H9 (cell line): ENCODE results near the gene TMEM161A. TPM values are rescaled to one million over a fixed set of nuclear protein-coding genes. Genes with fewer than 3 reads are reported as not detected.

Source experiments
- DNase-seq: peaks from one replicate; pipeline ENCODE4 v3.0.0-alpha.2; 2017
- H2AFZ ChIP-seq: one replicate; pipeline ENCODE4 v1.6.1; 2013; ENCODE audit warnings: mild to moderate bottlenecking, low read length, control low read depth, moderate library complexity
- H2AK5ac ChIP-seq: 2 replicates; pipeline ENCODE4 v1.6.1; 2013; ENCODE audit warnings: low read length, control low read depth, mixed read lengths; ENCODE audit not compliant: insufficient read length
- H2BK120ac ChIP-seq: one replicate; pipeline ENCODE4 v1.6.1; 2013; ENCODE audit warnings: low read depth, mild to moderate bottlenecking, low read length, control low read depth, inconsistent platforms; ENCODE audit not compliant: poor library complexity, severe bottlenecking
- H2BK12ac ChIP-seq: 2 replicates; pipeline ENCODE4 v1.6.1; 2013; ENCODE audit warnings: low read length, control low read depth, mixed read lengths, low read depth; ENCODE audit not compliant: insufficient read length
- H2BK15ac ChIP-seq: 2 replicates; pipeline ENCODE4 v1.6.1; 2013; ENCODE audit warnings: low read depth, low read length, control low read depth
- H2BK20ac ChIP-seq: one replicate; pipeline ENCODE4 v1.6.1; 2013; ENCODE audit warnings: low read depth, mild to moderate bottlenecking, low read length, control low read depth, inconsistent platforms; ENCODE audit not compliant: poor library complexity, severe bottlenecking
- H2BK5ac ChIP-seq: 2 replicates; pipeline ENCODE4 v1.6.1; 2013; ENCODE audit warnings: low read length, control low read depth, mixed read lengths; ENCODE audit not compliant: insufficient read length
- H3K14ac ChIP-seq: 2 replicates; pipeline ENCODE4 v1.6.1; 2013; ENCODE audit warnings: low read length, control low read depth; ENCODE audit not compliant: insufficient read depth
- H3K18ac ChIP-seq: 2 replicates; pipeline ENCODE4 v1.6.1; 2013; ENCODE audit warnings: low read depth, mild to moderate bottlenecking, mixed read lengths, low read length, control low read depth; ENCODE audit not compliant: insufficient read length
- H3K23ac ChIP-seq: 2 replicates; pipeline ENCODE4 v1.6.1; 2013; ENCODE audit warnings: low read length, control low read depth, mixed read lengths, low read depth; ENCODE audit not compliant: insufficient read length
- H3K23me2 ChIP-seq: 2 replicates; pipeline ENCODE4 v1.6.1; 2013; ENCODE audit warnings: low read depth, mild to moderate bottlenecking, mixed read lengths, low read length, control low read depth; ENCODE audit not compliant: insufficient read length, poor library complexity, severe bottlenecking
- H3K27ac ChIP-seq: 2 replicates; pipeline ENCODE4 v1.5.1; 2013; ENCODE audit warnings: low read length, control low read depth, mixed read lengths, low read depth; ENCODE audit not compliant: insufficient read length
- H3K27me3 ChIP-seq: 2 replicates; pipeline ENCODE4 v1.6.1; 2013; ENCODE audit warnings: low read length, control low read depth, inconsistent platforms; ENCODE audit not compliant: insufficient read depth
- H3K4ac ChIP-seq: 2 replicates; pipeline ENCODE4 v1.6.1; 2013; ENCODE audit warnings: low read depth, mild to moderate bottlenecking, control low read depth, inconsistent platforms, low read length, moderate library complexity
- H3K4me1 ChIP-seq: 2 replicates; pipeline ENCODE4 v1.6.1; 2013; ENCODE audit warnings: low read length, control low read depth, inconsistent platforms; ENCODE audit not compliant: insufficient read depth
- H3K4me2 ChIP-seq: 2 replicates; pipeline ENCODE4 v1.6.1; 2013; ENCODE audit warnings: low read length, control low read depth, mixed read lengths; ENCODE audit not compliant: insufficient read length, insufficient read depth
- H3K56ac ChIP-seq: 2 replicates; pipeline ENCODE4 v1.6.1; 2013; ENCODE audit warnings: low read depth, mild to moderate bottlenecking, mixed read lengths, low read length, control low read depth; ENCODE audit not compliant: insufficient read length
- H3K79me1 ChIP-seq: 2 replicates; pipeline ENCODE4 v1.6.1; 2013; ENCODE audit warnings: low read depth, mild to moderate bottlenecking, moderate library complexity, low read length, control low read depth, inconsistent platforms; ENCODE audit not compliant: insufficient read depth, poor library complexity, severe bottlenecking
- H3K79me2 ChIP-seq: 2 replicates; pipeline ENCODE4 v1.6.1; 2013; ENCODE audit warnings: low read length, control low read depth, inconsistent platforms; ENCODE audit not compliant: insufficient read depth
- H3K9ac ChIP-seq: 2 replicates; pipeline ENCODE4 v1.6.1; 2013; ENCODE audit warnings: low read length, control low read depth, mixed read lengths; ENCODE audit not compliant: insufficient read length; ENCODE audit errors: extremely low read depth
- H3K9me3 ChIP-seq: one replicate; pipeline ENCODE4 v1.6.1; 2013; ENCODE audit warnings: low read depth, low read length, inconsistent platforms; ENCODE audit not compliant: control insufficient read depth
- H3T11ph ChIP-seq: one replicate; pipeline ENCODE4 v1.6.1; 2013; ENCODE audit warnings: mild to moderate bottlenecking, low read length, control low read depth, inconsistent platforms
- H4K20me1 ChIP-seq: one replicate; pipeline ENCODE4 v1.6.1; 2013; ENCODE audit not compliant: control insufficient read depth, insufficient read length, insufficient read depth
- H4K5ac ChIP-seq: 2 replicates; pipeline ENCODE4 v1.6.1; 2013; ENCODE audit warnings: low read depth, mild to moderate bottlenecking, mixed read lengths, low read length, control low read depth; ENCODE audit not compliant: insufficient read length
- H4K8ac ChIP-seq: replicated peaks from 2 replicates; pipeline ENCODE4 v1.6.1; 2013; ENCODE audit warnings: low read length, control low read depth, mixed read lengths, low read depth; ENCODE audit not compliant: insufficient read length
- H4K91ac ChIP-seq: 2 replicates; pipeline ENCODE4 v1.6.1; 2013; ENCODE audit warnings: low read depth, mild to moderate bottlenecking, moderate library complexity, mixed read lengths, low read length, control low read depth; ENCODE audit not compliant: insufficient read length
- H3K27ac Mint-ChIP-seq, 3 experiments: 2 replicates in 2 of 3; 3 replicates in 1 of 3; pipeline ENCODE4 v1.8.0; 2020 to 2021; ENCODE audit warnings: mixed read lengths in 3 of 3, mild to moderate bottlenecking in 1 of 3, moderate library complexity in 1 of 3
- H3K27me3 Mint-ChIP-seq: 2 replicates; pipeline ENCODE4 v1.8.0; 2021; ENCODE audit warnings: low read depth, mild to moderate bottlenecking, moderate library complexity, mixed read lengths
- H3K36me3 Mint-ChIP-seq, 3 experiments: 2 replicates in 2 of 3; 3 replicates in 1 of 3; pipeline ENCODE4 v1.8.0; 2020 to 2021; ENCODE audit warnings: low read depth in 3 of 3, mixed read lengths in 3 of 3; ENCODE audit not compliant: insufficient read depth in 1 of 3
- H3K4me1 Mint-ChIP-seq, 2 experiments: 2 replicates each; pipeline ENCODE4 v1.8.0; 2020; ENCODE audit warnings: mixed read lengths in 2 of 2
- H3K4me3 Mint-ChIP-seq, 2 experiments: 2 replicates in 1 of 2; 3 replicates in 1 of 2; pipeline ENCODE4 v1.8.0; 2020 to 2021; ENCODE audit warnings: mild to moderate bottlenecking in 2 of 2, mixed read lengths in 2 of 2, moderate library complexity in 1 of 2
- H3K9me3 Mint-ChIP-seq, 2 experiments: 2 replicates in 1 of 2; 3 replicates in 1 of 2; pipeline ENCODE4 v1.8.0; 2020; ENCODE audit warnings: mild to moderate bottlenecking in 2 of 2, mixed read lengths in 2 of 2, moderate library complexity in 1 of 2
- WGBS: extraction: QIAGEN DNeasy Blood & Tissue Kit; methylation state at CpG from one replicate; pipeline ENCODE4 v1.1.7; 2013; ENCODE audit warnings: missing lambda C conversion rate, low lambda C conversion rate, mixed read lengths; ENCODE audit not compliant: insufficient read length; ENCODE audit errors: extremely low coverage; 5-methylcytosine and 5-hydroxymethylcytosine counted together
- total RNA-seq: library from RNA; stranded (reverse); gene quantifications from 2 replicates; pipeline ENCODE4 v1.2.1, GENCODE V29; 2021
- TF ChIP-seq, protein P1 (sequence below): fragments of 200-600 bp; sonication (generic); conservative IDR thresholded peaks from 3 replicates; pipeline ENCODE4 v1.8.0; 2021; ENCODE audit warnings: antibody characterized with exemption, mild to moderate bottlenecking

Gene TMEM161A
- total RNA-seq, 1 experiment from 2014 or later = 40.9 TPM

- Histone ChIP-seq H2AK5ac (no peak overlapping the region), H3K4me2 (no peak overlapping the region), H3K79me1 (no peaks in the 10 kb centered on the region), H3K18ac (no peak overlapping the region), H2AFZ (no peak overlapping the region), H3K56ac (no peak overlapping the region), H3K23ac (no peak overlapping the region), H3T11ph (no peak overlapping the region), H2BK5ac (no peak overlapping the region), H3K27me3 (no peaks in the 10 kb centered on the region), H3K9me3 (no peaks in the 10 kb centered on the region), H4K20me1 (no peaks in the 10 kb centered on the region), H3K4me1 (no peaks in the 10 kb centered on the region), H3K4ac (no peak overlapping the region), H2BK120ac (no peak overlapping the region), H4K91ac (no peak overlapping the region), H3K27ac (no peak overlapping the region), H3K23me2 (no peaks in the 10 kb centered on the region), H2BK15ac (no peak overlapping the region), H2BK20ac (no peak overlapping the region), H4K5ac (no peak overlapping the region), H4K8ac (no peak overlapping the region), H2BK12ac (no peak overlapping the region), H3K9ac (no peak overlapping the region), H3K14ac (no peak overlapping the region), H3K79me2 (no peaks in the 10 kb centered on the region)
- no peak overlapping the region for H3K4me3 Mint-ChIP-seq
- no peaks in the 10 kb centered on the region for H3K36me3 Mint-ChIP-seq
- no peaks in the 10 kb centered on the region; a peak in 1 of 5 replicates for H3K9me3 Mint-ChIP-seq
- TF ChIP-seq, protein P1, sequence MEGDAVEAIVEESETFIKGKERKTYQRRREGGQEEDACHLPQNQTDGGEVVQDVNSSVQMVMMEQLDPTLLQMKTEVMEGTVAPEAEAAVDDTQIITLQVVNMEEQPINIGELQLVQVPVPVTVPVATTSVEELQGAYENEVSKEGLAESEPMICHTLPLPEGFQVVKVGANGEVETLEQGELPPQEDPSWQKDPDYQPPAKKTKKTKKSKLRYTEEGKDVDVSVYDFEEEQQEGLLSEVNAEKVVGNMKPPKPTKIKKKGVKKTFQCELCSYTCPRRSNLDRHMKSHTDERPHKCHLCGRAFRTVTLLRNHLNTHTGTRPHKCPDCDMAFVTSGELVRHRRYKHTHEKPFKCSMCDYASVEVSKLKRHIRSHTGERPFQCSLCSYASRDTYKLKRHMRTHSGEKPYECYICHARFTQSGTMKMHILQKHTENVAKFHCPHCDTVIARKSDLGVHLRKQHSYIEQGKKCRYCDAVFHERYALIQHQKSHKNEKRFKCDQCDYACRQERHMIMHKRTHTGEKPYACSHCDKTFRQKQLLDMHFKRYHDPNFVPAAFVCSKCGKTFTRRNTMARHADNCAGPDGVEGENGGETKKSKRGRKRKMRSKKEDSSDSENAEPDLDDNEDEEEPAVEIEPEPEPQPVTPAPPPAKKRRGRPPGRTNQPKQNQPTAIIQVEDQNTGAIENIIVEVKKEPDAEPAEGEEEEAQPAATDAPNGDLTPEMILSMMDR = no peak
- no peak for DNase-seq
- H3K27me3 Mint-ChIP-seq = peaks cover 17% of the 10 kb centered on the region
- WGBS = no CpG with 5 or more reads among the region's 5 CpGs
- H3K27ac Mint-ChIP-seq = no peak overlapping the region
- no peaks in the 10 kb centered on the region; a peak in 1 of 4 replicates for H3K4me1 Mint-ChIP-seq
Measured at GRCh38 chr19:19147344-19147743, 9.1 kb upstream of the TMEM161A start.
